Gastroesophageal sphincter (tissue), 3 donors: Measurements from ENCODE around the gene HCN1.

Experiments used
- CTCF ChIP-seq, 4 experiments: fragments of 200-600 bp in 2 of 4; fragments of 450-650 bp in 2 of 4; sonication (generic) in 1 of 4; IDR thresholded peaks; one replicate each; pipeline ENCODE4 v1.5.1; 2017 to 2019; ENCODE audit warnings: antibody characterized with exemption in 4 of 4, mild to moderate bottlenecking in 2 of 4, moderate library complexity in 2 of 4
- EP300 ChIP-seq: sonication (generic); formaldehyde crosslinking; IDR thresholded peaks from one replicate; pipeline ENCODE4 v1.6.1; 2017; ENCODE audit warnings: antibody characterized with exemption, mild to moderate bottlenecking
- POLR2A ChIP-seq, 2 donors: fragments of 450-650 bp; IDR thresholded peaks; one replicate each; pipeline ENCODE4 v1.6.1; 2017; ENCODE audit warnings: antibody characterized with exemption in 2 of 2, mild to moderate bottlenecking in 2 of 2, moderate library complexity in 1 of 2

- TF ChIP-seq CTCF (IDR thresholded peaks at IDR 0.05) (no peak), POLR2A (IDR thresholded peaks at IDR 0.05) (no peak), EP300 (no peak)
Observed at GRCh38 chr5:45402804-45403455, 293.2 kb downstream of the HCN1 start.
